Ishikawa (cell line): ENCODE measurements around the gene BGLAP.
A peak's percentile ranks its signal among the peaks of the same experiment; 100 is the strongest.

ENCODE experiments used
- CEBPB ChIP-seq: IDR thresholded peaks from 2 replicates; pipeline ENCODE4 v1.6.1; 2012
- CREB1 ChIP-seq: IDR thresholded peaks from 2 replicates; pipeline ENCODE4 v1.6.1; 2012; ENCODE audit warnings: low read depth
- EGR1 ChIP-seq: IDR thresholded peaks from 2 replicates; pipeline ENCODE4 v1.6.1; 2012
- EP300 ChIP-seq: IDR thresholded peaks from 2 replicates; pipeline ENCODE4 v1.6.1; 2012; ENCODE audit warnings: borderline replicate concordance
- FOXM1 ChIP-seq: IDR thresholded peaks from 2 replicates; pipeline ENCODE4 v1.6.1; 2012; ENCODE audit warnings: low read depth, borderline replicate concordance
- NFIC ChIP-seq: IDR thresholded peaks from 2 replicates; pipeline ENCODE4 v1.6.1; 2012
- RAD21 ChIP-seq: IDR thresholded peaks from 2 replicates; pipeline ENCODE4 v1.6.1; 2012; ENCODE audit warnings: low read depth
- REST ChIP-seq: IDR thresholded peaks from 2 replicates; pipeline ENCODE4 v1.6.1; 2012; ENCODE audit warnings: low read depth, mild to moderate bottlenecking
- TAF1 ChIP-seq: IDR thresholded peaks from 2 replicates; pipeline ENCODE4 v1.6.1; 2012; ENCODE audit warnings: low read depth, mild to moderate bottlenecking
- TCF12 ChIP-seq: IDR thresholded peaks from 2 replicates; pipeline ENCODE4 v1.6.1; 2012; ENCODE audit warnings: low read depth
- TEAD4 ChIP-seq: IDR thresholded peaks from 2 replicates; pipeline ENCODE4 v1.6.1; 2012
- YY1 ChIP-seq: IDR thresholded peaks from 2 replicates; pipeline ENCODE4 v1.6.1; 2012; ENCODE audit warnings: low read depth
- ZBTB7A ChIP-seq: IDR thresholded peaks from 2 replicates; pipeline ENCODE4 v1.6.1; 2012; ENCODE audit warnings: low read depth
- TF ChIP-seq, protein P1 (sequence below): IDR thresholded peaks from 2 replicates; pipeline ENCODE4 v1.6.1; 2012
- TF ChIP-seq, protein P2 (sequence below): IDR thresholded peaks from 2 replicates; pipeline ENCODE4 v1.6.1; 2012

BGLAP gene

DNA sequence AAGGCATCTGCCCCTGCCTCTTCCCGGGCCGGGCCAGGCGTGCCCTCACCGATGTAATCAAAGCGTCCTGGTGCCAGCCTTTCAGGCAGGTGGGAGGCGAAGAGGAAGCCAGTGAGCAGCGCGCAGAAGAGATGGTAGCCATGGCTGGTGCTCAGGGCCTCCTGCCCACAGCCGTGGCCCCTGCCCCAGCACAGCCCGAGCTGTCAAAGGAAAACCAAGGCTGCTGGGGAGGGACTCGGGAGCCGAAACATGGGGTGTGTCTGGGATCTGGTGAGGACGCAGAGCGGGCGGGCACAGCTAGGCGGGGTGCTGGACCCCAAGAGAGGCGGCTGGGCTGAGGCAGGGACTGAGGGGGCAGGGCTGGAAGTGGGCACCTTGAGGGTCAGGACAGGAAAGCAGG, 2.7 kb downstream of the BGLAP start:
- TF ChIP-seq TAF1 = no peak
- TF ChIP-seq TCF12 = no peak
- TF ChIP-seq RAD21 = no peak
- TF ChIP-seq CREB1 = no peak
- TF ChIP-seq TEAD4 = no peak
- no peak for TF ChIP-seq YY1
- TF ChIP-seq CEBPB = no peak
- TF ChIP-seq FOXM1 = no peak
- no peak for TF ChIP-seq REST
- no peak for TF ChIP-seq EGR1

DNA sequence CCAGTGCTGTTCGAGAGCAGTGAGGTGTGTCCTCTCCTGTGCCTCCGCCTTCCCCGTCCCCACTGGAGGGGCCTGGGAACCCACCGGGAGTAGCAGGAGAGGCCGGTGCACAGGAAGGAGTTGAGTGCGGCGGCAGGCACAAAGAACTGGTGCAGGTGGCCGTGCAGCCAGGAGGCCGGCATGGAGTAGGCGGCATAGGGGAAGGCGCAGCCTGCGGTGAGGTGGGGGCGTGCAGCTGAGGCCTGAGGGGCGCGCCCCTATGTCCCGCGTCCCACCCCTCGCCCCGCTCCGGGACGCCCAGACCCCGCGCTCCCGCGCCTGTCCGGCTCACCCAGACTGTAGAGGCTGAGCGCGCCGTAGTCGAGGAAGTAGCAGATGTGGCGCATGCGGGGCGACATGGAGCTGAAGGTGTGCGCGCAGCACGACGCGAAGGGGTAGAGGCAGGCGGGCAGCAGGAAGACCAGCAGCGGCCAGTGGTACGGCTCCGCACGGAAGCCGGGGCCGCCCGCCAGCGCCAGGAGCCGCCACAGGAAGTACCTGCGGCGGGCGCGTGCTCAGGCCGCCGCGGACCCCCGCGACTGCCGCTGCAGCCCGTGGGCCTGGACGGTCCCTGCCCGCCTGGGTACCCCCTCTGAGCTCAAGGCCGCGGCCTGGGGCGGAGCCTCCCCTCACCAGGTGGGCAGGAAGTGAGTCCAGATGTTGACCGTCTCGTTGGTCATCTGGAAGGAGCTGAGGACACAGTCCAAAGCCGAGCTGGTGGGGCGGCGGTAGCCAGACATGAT, 3.7 kb downstream of the BGLAP start:
- TF ChIP-seq CEBPB (no peak), TAF1 (no peak), ZBTB7A (no peak), YY1 (no peak), FOXM1 (no peak), EP300 (no peak), RAD21 (no peak), REST (no peak)

DNA sequence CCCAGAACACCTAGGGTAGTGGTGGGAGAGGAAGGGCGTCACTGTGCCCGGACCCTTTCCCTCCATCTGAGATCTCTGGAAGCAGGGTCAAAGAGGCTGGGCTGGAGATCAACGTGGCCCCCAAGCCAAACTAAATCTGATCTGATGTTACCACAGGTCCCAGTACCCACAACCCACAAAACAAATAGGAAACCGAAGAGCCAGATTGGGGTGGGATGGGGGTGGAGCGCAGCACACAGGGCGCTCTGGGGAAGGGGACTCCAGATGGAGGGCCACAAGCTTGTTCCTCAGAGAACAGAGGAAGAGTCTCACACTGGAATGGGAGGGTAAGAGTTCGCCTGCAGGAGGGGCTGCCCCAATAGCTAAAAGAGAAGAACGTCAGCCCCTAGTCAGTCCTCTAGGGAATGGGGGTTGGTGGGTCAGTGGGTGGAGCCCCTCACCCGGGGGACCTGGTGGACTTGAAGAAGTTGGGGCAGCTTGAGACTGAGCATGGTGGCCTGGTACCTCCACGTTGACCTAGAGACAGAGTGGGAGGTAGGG, 4.3 kb downstream of the BGLAP start:
- no peak for TF ChIP-seq TEAD4
- no peak for TF ChIP-seq RAD21
- no peak for TF ChIP-seq EP300
- TF ChIP-seq, protein P1, sequence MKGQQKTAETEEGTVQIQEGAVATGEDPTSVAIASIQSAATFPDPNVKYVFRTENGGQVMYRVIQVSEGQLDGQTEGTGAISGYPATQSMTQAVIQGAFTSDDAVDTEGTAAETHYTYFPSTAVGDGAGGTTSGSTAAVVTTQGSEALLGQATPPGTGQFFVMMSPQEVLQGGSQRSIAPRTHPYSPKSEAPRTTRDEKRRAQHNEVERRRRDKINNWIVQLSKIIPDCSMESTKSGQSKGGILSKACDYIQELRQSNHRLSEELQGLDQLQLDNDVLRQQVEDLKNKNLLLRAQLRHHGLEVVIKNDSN = no peak
- no peak for TF ChIP-seq FOXM1
- TF ChIP-seq, protein P2, sequence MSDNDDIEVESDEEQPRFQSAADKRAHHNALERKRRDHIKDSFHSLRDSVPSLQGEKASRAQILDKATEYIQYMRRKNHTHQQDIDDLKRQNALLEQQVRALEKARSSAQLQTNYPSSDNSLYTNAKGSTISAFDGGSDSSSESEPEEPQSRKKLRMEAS = no peak
- no peak for TF ChIP-seq NFIC
- TF ChIP-seq CREB1 = no peak
- no peak for TF ChIP-seq TCF12
- TF ChIP-seq ZBTB7A = no peak
- TF ChIP-seq CEBPB = no peak
- no peak for TF ChIP-seq YY1
- no peak for TF ChIP-seq REST
- no peak for TF ChIP-seq TAF1

GRCh38 chr1:156246781-156247459, 4.9 kb downstream of the BGLAP start:
- TF ChIP-seq ZBTB7A (peak; percentile 56; the same call in 1 of the 2 replicates), CREB1 (no peak), RAD21 (no peak), FOXM1 (no peak), TEAD4 (no peak), TAF1 (peak; percentile 31; the same call in 1 of the 2 replicates), TCF12 (no peak), NFIC (peak; percentile 25; the same call in 1 of the 2 replicates), YY1 (no peak), CEBPB (no peak), EGR1 (no peak), REST (no peak), EP300 (no peak)
- TF ChIP-seq, protein P2 = no peak
- TF ChIP-seq, protein P1 = no peak
